HCT116 (cell line): Measurements from ENCODE around the gene CES5A. TPM values are rescaled to one million over a fixed set of nuclear protein-coding genes. Genes with fewer than 3 reads are reported as not detected.

ENCODE experiments used
- ATAC-seq: fragments of 200-7000 bp; cut with Tn5 transposase; 2 replicates; pipeline ENCODE4 v1.9.1; 2020; ENCODE audit warnings: mild to moderate bottlenecking, moderate library complexity
- BruUV-seq: library from RNA; stranded (reverse); fragments of 400-500 nt; replicated peaks from 2 replicates; lab custom pipeline; 2021; lab: Mats Ljungman, UMichigan
- CTCF ChIA-PET: fragments of 300-600 bp; sonication (Branson Sonifier 250); formaldehyde crosslinking; loops from one replicate; lab custom pipeline; 2021; ENCODE audit warnings: antibody characterized with exemption; lab: Charles Lee
- POLR2A ChIA-PET: fragments of 300-600, 350-600 bp; sonication (Branson Sonifier 250); formaldehyde crosslinking; loops from one replicate; lab custom pipeline; 2021; ENCODE audit warnings: antibody characterized with exemption; lab: Charles Lee
- RAD21 ChIA-PET, 2 experiments: fragments of 300-600 bp; sonication (Branson Sonifier 250); formaldehyde crosslinking; loops; one replicate each; lab custom pipeline; 2023; ENCODE audit warnings: low total read pairs in 2 of 2; ENCODE audit not compliant: uncharacterized antibody in 2 of 2, unreplicated experiment in 2 of 2, low non-redundant PET in 1 of 2; lab: Charles Lee
- DNase-seq: peaks from one replicate; pipeline ENCODE4 v3.0.0-alpha.2; 2010; ENCODE audit warnings: low read depth, low spot score
- H2AFZ ChIP-seq: fragments of 200-600 bp; shearing (Covaris generic), sonication (generic); 2 replicates; pipeline ENCODE4 v1.6.1; 2017; ENCODE audit warnings: low read depth, mixed run types, mixed read lengths, antibody characterized with exemption, low read length; ENCODE audit not compliant: poor library complexity, severe bottlenecking
- H3K27ac ChIP-seq: 2 replicates; pipeline ENCODE4 v1.5.1; 2012; ENCODE audit warnings: low read depth, low read length
- H3K27me3 ChIP-seq: fragments of 200-600 bp; sonication (generic); 2 replicates; pipeline ENCODE4 v1.6.1; 2016; ENCODE audit warnings: mixed run types, low read length, mixed read lengths; ENCODE audit not compliant: insufficient read depth
- H3K36me3 ChIP-seq, 2 experiments: fragments of 200-500 bp in 1 of 2; fragments of 200-600 bp in 1 of 2; sonication (Bioruptor generic) in 1 of 2; sonication (generic) in 1 of 2; 2 replicates each; pipeline versions ENCODE4 v1.5.1 to v1.6.1; 2014 to 2016; ENCODE audit warnings: low read length in 2 of 2, inconsistent platforms in 1 of 2, mixed read lengths in 1 of 2, mixed run types in 1 of 2; ENCODE audit not compliant: insufficient read depth in 2 of 2, control insufficient read depth in 1 of 2
- H3K4me1 ChIP-seq, 2 experiments: fragments of 200-600 bp in 1 of 2; sonication (generic) in 1 of 2; 2 replicates each; pipeline versions ENCODE4 v1.5.1 to v1.6.1; 2012 to 2017; ENCODE audit warnings: low read length in 2 of 2, inconsistent platforms in 1 of 2, mild to moderate bottlenecking in 1 of 2, mixed read lengths in 1 of 2, mixed run types in 1 of 2, moderate library complexity in 1 of 2; ENCODE audit not compliant: insufficient read depth in 2 of 2, control insufficient read depth in 1 of 2
- H3K4me2 ChIP-seq: fragments of 200-600 bp; sonication (generic); 2 replicates; pipeline ENCODE4 v1.6.1; 2017; ENCODE audit warnings: mixed run types, low read length, mixed read lengths
- H3K4me3 ChIP-seq, 2 experiments: fragments of 200-600 bp in 1 of 2; sonication (generic) in 1 of 2; replicated peaks in 1 of 2; 2 replicates each; pipeline ENCODE4 v1.5.1; 2011 to 2016; ENCODE audit warnings: low read length in 2 of 2, control low read depth in 1 of 2, low read depth in 1 of 2, mild to moderate bottlenecking in 1 of 2, mixed read lengths in 1 of 2, mixed run types in 1 of 2
- H3K79me2 ChIP-seq: fragments of 200-600 bp; sonication (generic); 2 replicates; pipeline ENCODE4 v1.6.1; 2017; ENCODE audit warnings: mild to moderate bottlenecking, mixed run types, low read length, moderate library complexity, mixed read lengths; ENCODE audit not compliant: insufficient read depth
- H3K9ac ChIP-seq: fragments of 200-600 bp; sonication (generic); 2 replicates; pipeline ENCODE4 v1.6.1; 2016; ENCODE audit warnings: low read length, mixed read lengths
- H3K9me2 ChIP-seq: fragments of 200-600 bp; sonication (generic), shearing (Covaris generic); 2 replicates; pipeline ENCODE4 v1.6.1; 2017; ENCODE audit warnings: mixed run types, mild to moderate bottlenecking, moderate library complexity; ENCODE audit not compliant: insufficient read depth
- H3K9me3 ChIP-seq, 2 experiments: fragments of 200-500 bp in 1 of 2; fragments of 200-600 bp in 1 of 2; sonication (Bioruptor generic) in 1 of 2; sonication (generic) in 1 of 2; 2 replicates each; pipeline ENCODE4 v1.6.1; 2014 to 2017; ENCODE audit warnings: low read length in 2 of 2, mixed read lengths in 2 of 2, inconsistent platforms in 1 of 2, low read depth in 1 of 2, mild to moderate bottlenecking in 1 of 2, mixed run types in 1 of 2, moderate library complexity in 1 of 2; ENCODE audit not compliant: control insufficient read depth in 1 of 2, insufficient read depth in 1 of 2
- H4K20me1 ChIP-seq: fragments of 200-600 bp; sonication (generic), shearing (Covaris generic); 2 replicates; pipeline ENCODE4 v1.6.1; 2017; ENCODE audit warnings: mixed run types, mild to moderate bottlenecking, moderate library complexity; ENCODE audit not compliant: insufficient read depth
- CEBPB ChIP-seq: IDR thresholded peaks from 2 replicates; pipeline ENCODE4 v1.6.1; 2012; ENCODE audit warnings: low read depth
- ELF1 ChIP-seq: IDR thresholded peaks from 2 replicates; pipeline ENCODE4 v1.6.1; 2012; ENCODE audit warnings: low read depth, borderline replicate concordance
- EZH2 ChIP-seq: fragments of 200-600 bp; sonication (generic); IDR thresholded peaks from 2 replicates; pipeline ENCODE4 v1.6.1; 2017; ENCODE audit warnings: antibody characterized with exemption, mixed run types
- FOSL1 ChIP-seq: IDR thresholded peaks from 2 replicates; pipeline ENCODE4 v1.6.1; 2012; ENCODE audit warnings: low read depth
- JUND ChIP-seq: IDR thresholded peaks from 2 replicates; pipeline ENCODE4 v1.6.1; 2012
- POLR2AphosphoS5 ChIP-seq: IDR thresholded peaks from 2 replicates; pipeline ENCODE4 v1.6.1; 2011; ENCODE audit warnings: mild to moderate bottlenecking, low read depth, low read length, moderate library complexity
- SP1 ChIP-seq: IDR thresholded peaks from 2 replicates; pipeline ENCODE4 v1.6.1; 2012; ENCODE audit warnings: low read depth
- SRF ChIP-seq: IDR thresholded peaks from 2 replicates; pipeline ENCODE4 v1.6.1; 2012; ENCODE audit warnings: low read depth
- YY1 ChIP-seq: IDR thresholded peaks from 2 replicates; pipeline ENCODE4 v1.6.1; 2011; ENCODE audit warnings: low read length, low read depth, moderate library complexity, mild to moderate bottlenecking; ENCODE audit not compliant: insufficient replicate concordance; ENCODE audit errors: extremely low read depth
- ZFX ChIP-seq: fragments of 450-650 bp; IDR thresholded peaks from 2 replicates; pipeline ENCODE4 v1.6.1; 2017
- ZNF274 ChIP-seq: fragments of 200-500 bp; sonication (Bioruptor generic); IDR thresholded peaks from 2 replicates; pipeline ENCODE4 v1.6.1; 2014; ENCODE audit warnings: mild to moderate bottlenecking, low read depth, low read length, inconsistent platforms
- intact Hi-C: fragments of 100-400 bp; cut with micrococcal nuclease; formaldehyde crosslinking; loops from 2 replicates; pipeline ENCODE4 v1.10.0; 2022
- total RNA-seq: library from RNA; stranded (reverse); gene quantifications from one replicate; pipeline ENCODE4 v1.2.1, GENCODE V29; 2021; ENCODE audit not compliant: unreplicated experiment
- TF ChIP-seq, protein P1 (sequence below): IDR thresholded peaks from 2 replicates; pipeline ENCODE4 v1.6.1; 2011; ENCODE audit warnings: mild to moderate bottlenecking, low read length, moderate library complexity; ENCODE audit not compliant: insufficient replicate concordance; ENCODE audit errors: extremely low read depth
- TF ChIP-seq, protein P2 (sequence below): IDR thresholded peaks from 2 replicates; pipeline ENCODE4 v1.6.1; 2012

The CES5A gene
- total RNA-seq, 1 experiment from 2014 or later = not detected

DNA sequence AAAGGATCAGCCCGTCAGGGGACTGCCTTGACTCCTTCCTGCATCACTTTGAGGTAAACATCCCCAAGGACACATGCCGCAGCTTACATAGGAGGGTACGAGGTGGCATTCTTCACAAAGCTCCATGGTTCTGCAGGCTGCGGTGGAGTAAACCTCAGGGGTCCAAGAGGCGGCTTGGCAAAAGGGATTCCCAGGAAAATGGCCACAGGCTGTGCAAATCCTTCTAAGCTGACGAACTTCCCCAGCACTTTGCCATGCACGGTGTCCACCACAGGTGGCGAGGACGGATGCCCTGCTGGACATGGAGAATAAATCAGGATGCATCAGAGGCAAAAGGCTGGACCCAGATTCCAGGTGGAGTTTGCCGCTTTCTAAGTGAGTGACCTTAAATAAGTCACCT is 46.5 kb downstream of the CES5A start:
- no peak for ATAC-seq
- H3K4me3 ChIP-seq = no peak overlapping the region
- BruUV-seq = no TSS peak
- intact Hi-C loops = no loop called here
- TF ChIP-seq POLR2AphosphoS5 (no peak), ZFX (no peak), SRF (no peak), YY1 (no peak), ELF1 (no peak), ZNF274 (no peak), FOSL1 (no peak), CEBPB (no peak), EZH2 (no peak), JUND (no peak), SP1 (no peak)
- TF ChIP-seq, protein P1, sequence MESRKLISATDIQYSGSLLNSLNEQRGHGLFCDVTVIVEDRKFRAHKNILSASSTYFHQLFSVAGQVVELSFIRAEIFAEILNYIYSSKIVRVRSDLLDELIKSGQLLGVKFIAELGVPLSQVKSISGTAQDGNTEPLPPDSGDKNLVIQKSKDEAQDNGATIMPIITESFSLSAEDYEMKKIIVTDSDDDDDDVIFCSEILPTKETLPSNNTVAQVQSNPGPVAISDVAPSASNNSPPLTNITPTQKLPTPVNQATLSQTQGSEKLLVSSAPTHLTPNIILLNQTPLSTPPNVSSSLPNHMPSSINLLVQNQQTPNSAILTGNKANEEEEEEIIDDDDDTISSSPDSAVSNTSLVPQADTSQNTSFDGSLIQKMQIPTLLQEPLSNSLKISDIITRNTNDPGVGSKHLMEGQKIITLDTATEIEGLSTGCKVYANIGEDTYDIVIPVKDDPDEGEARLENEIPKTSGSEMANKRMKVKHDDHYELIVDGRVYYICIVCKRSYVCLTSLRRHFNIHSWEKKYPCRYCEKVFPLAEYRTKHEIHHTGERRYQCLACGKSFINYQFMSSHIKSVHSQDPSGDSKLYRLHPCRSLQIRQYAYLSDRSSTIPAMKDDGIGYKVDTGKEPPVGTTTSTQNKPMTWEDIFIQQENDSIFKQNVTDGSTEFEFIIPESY = no peak
- TF ChIP-seq, protein P2, sequence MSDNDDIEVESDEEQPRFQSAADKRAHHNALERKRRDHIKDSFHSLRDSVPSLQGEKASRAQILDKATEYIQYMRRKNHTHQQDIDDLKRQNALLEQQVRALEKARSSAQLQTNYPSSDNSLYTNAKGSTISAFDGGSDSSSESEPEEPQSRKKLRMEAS = no peak
- no peak overlapping the region for H3K9ac ChIP-seq
- RAD21 ChIA-PET = no interaction called here
- no peak overlapping the region for H3K4me2 ChIP-seq
- H3K36me3 ChIP-seq = no peaks in the 10 kb centered on the region
- no peak for DNase-seq
- H3K9me3 ChIP-seq = no peaks in the 10 kb centered on the region
- H4K20me1 ChIP-seq = no peaks in the 10 kb centered on the region
- POLR2A ChIA-PET = no interaction called here
- no peak overlapping the region for H2AFZ ChIP-seq
- no peaks in the 10 kb centered on the region for H3K4me1 ChIP-seq
- H3K9me2 ChIP-seq = no peaks in the 10 kb centered on the region
- H3K27ac ChIP-seq = no peak overlapping the region
- H3K79me2 ChIP-seq = no peaks in the 10 kb centered on the region
- peaks cover 14% of the 10 kb centered on the region for H3K27me3 ChIP-seq
- CTCF ChIA-PET = no interaction called here
